Natural killer cell (primary cell): Measurements from ENCODE around the gene SPEN. TPM values are rescaled to one million over a fixed set of nuclear protein-coding genes. Genes with fewer than 3 reads are reported as not detected.

ENCODE experiments used
- ATAC-seq, 3 donors: fragments of 150-1000 bp in 2 of 3; fragments of 200-7000 bp in 1 of 3; cut with Tn5 transposase; 1 replicate in 1 of 3; 2 replicates in 2 of 3; pipeline ENCODE4 v1.10.0; 2021; ENCODE audit warnings: mild to moderate bottlenecking in 2 of 3, moderate library complexity in 2 of 3
- DNase-seq, 2 donors: peaks; one replicate each; pipeline versions ENCODE4 v3.0.0 to v3.0.0-alpha.2; 2013 to 2021; ENCODE audit warnings: mixed read lengths in 1 of 2
- H3K27ac ChIP-seq: one replicate; pipeline ENCODE4 v1.5.1; 2013; ENCODE audit warnings: mild to moderate bottlenecking, low read length
- H3K27me3 ChIP-seq: one replicate; pipeline ENCODE4 v1.6.1; 2013; ENCODE audit warnings: low read length; ENCODE audit not compliant: control insufficient read depth, insufficient read depth
- H3K36me3 ChIP-seq: one replicate; pipeline ENCODE4 v1.6.1; 2013; ENCODE audit warnings: low read length; ENCODE audit not compliant: control insufficient read depth, insufficient read depth
- H3K4me1 ChIP-seq: one replicate; pipeline ENCODE4 v1.6.1; 2013; ENCODE audit warnings: low read length; ENCODE audit not compliant: control insufficient read depth, insufficient read depth
- H3K4me3 ChIP-seq: one replicate; pipeline ENCODE4 v1.5.1; 2013; ENCODE audit warnings: low read length
- H3K9me3 ChIP-seq: one replicate; pipeline ENCODE4 v1.6.1; 2013; ENCODE audit warnings: low read length; ENCODE audit not compliant: control insufficient read depth, insufficient read depth
- H3K27ac Mint-ChIP-seq, 2 donors: one replicate each; pipeline ENCODE4 v1.8.0; 2022; ENCODE audit warnings: mild to moderate bottlenecking in 2 of 2, mixed read lengths in 2 of 2, moderate library complexity in 1 of 2
- H3K27me3 Mint-ChIP-seq, 2 donors: one replicate each; pipeline ENCODE4 v1.8.0; 2022; ENCODE audit warnings: low read depth in 2 of 2, mixed read lengths in 2 of 2
- H3K36me3 Mint-ChIP-seq: one replicate; pipeline ENCODE4 v1.8.0; 2022; ENCODE audit warnings: mixed read lengths
- H3K4me1 Mint-ChIP-seq, 2 donors: one replicate each; pipeline ENCODE4 v1.8.0; 2022; ENCODE audit warnings: mixed read lengths in 2 of 2
- H3K4me3 Mint-ChIP-seq: one replicate; pipeline ENCODE4 v1.8.0; 2022; ENCODE audit warnings: mild to moderate bottlenecking, moderate library complexity, mixed read lengths
- H3K9me3 Mint-ChIP-seq, 2 donors: one replicate each; pipeline ENCODE4 v1.8.0; 2022; ENCODE audit warnings: mixed read lengths in 2 of 2
- WGBS: methylation state at CpG from one replicate; pipeline ENCODE4 v1.1.7; 2013; ENCODE audit warnings: missing lambda C conversion rate; ENCODE audit not compliant: insufficient coverage; 5-methylcytosine and 5-hydroxymethylcytosine counted together
- intact Hi-C: fragments of 100-400 bp; cut with micrococcal nuclease; formaldehyde crosslinking; loops from one replicate; pipeline ENCODE4 v1.14.2; 2022
- total RNA-seq, 4 donors: library from RNA; stranded (reverse); fragments of 120-200 nt in 1 of 4; gene quantifications; one replicate each; pipeline versions ENCODE4 v1.2.3 to v1.2.4, GENCODE V29; 2013 to 2022
- TF ChIP-seq, protein P1 (sequence below): fragments of 200-600 bp; IDR thresholded peaks from one replicate; pipeline ENCODE4 v1.8.0; 2022; ENCODE audit warnings: antibody characterized with exemption

The SPEN gene
- total RNA-seq, 3 donors from 2014 or later (not counting 1 experiment from before 2014, with no cell fraction given), result 98.1 to 114 (median 105) TPM

DNA sequence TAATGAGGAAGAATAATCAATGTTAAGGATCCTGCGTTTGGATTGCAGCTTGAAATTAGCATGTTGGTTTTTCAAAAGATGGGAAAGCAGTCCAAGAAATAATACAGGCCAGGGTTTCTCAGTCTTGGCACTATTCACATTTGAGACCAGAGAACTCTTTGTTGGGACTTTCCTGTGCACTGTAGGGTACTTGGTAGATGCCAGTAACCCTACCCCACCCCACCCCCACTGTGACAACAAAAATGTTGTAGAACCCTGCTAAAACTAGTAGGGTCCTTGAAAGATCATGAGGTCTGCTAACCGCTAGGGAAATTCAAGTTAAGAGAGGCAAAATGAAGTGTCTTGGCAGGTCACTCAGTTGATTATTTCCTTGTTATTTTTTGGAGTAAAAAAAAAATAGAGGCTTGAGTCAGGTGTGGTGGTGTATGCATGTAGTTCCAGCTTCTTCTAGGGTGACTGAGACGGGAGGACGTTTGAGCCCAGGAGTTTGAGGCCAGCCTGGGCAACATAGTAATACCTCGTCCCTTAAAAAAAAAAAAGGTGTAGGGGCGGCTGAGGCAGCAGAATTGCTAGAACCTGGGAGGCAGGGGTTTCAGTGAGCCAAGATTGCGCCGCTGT lies 53.3 kb downstream of the SPEN start:
- Histone ChIP-seq H3K4me3 (no peak overlapping the region), H3K27me3 (no peaks in the 10 kb centered on the region), H3K27ac (no peak overlapping the region), H3K9me3 (no peaks in the 10 kb centered on the region), H3K4me1 (peaks cover 7% of the 10 kb centered on the region), H3K36me3 (no peaks in the 10 kb centered on the region)
- TF ChIP-seq, protein P1, sequence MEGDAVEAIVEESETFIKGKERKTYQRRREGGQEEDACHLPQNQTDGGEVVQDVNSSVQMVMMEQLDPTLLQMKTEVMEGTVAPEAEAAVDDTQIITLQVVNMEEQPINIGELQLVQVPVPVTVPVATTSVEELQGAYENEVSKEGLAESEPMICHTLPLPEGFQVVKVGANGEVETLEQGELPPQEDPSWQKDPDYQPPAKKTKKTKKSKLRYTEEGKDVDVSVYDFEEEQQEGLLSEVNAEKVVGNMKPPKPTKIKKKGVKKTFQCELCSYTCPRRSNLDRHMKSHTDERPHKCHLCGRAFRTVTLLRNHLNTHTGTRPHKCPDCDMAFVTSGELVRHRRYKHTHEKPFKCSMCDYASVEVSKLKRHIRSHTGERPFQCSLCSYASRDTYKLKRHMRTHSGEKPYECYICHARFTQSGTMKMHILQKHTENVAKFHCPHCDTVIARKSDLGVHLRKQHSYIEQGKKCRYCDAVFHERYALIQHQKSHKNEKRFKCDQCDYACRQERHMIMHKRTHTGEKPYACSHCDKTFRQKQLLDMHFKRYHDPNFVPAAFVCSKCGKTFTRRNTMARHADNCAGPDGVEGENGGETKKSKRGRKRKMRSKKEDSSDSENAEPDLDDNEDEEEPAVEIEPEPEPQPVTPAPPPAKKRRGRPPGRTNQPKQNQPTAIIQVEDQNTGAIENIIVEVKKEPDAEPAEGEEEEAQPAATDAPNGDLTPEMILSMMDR, result no peak
- DNase-seq, result no peak
- H3K9me3 Mint-ChIP-seq, result no peaks in the 10 kb centered on the region
- 89% methylated on average over 8 of the region's 8 CpGs for WGBS
- H3K4me3 Mint-ChIP-seq, result no peak overlapping the region
- intact Hi-C loops, result no loop called here
- H3K27me3 Mint-ChIP-seq, result no peaks in the 10 kb centered on the region
- ATAC-seq, result no peak
- peaks cover 16 to 22% of the 10 kb centered on the region in 2 donors for H3K4me1 Mint-ChIP-seq
- no peaks in the 10 kb centered on the region for H3K36me3 Mint-ChIP-seq
- H3K27ac Mint-ChIP-seq, result peak overlapping the region in 1 of 2 donors; percentile 53

DNA sequence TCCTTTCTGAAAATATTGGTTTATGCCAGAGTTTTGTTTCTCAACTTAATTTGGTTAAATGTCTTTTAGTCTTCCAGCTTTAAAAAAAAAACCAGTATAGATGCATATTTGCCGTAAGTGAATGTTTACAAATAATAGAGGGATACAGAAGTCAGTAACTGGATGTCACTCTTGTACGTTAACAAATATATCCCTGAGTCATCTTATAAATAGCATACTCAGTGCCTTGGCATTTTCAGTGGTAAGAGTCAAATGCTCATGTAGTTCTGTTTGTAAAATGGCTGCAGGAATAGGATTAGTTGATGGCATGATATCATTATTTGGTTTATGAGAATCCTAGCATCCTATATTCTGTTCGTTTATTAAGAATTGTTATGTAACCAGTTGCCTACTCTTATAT lies 55.4 kb downstream of the SPEN start:
- 100% methylated on average over 1 of the region's 3 CpGs for WGBS
- Mint-ChIP-seq H3K27ac (no peak overlapping the region), H3K27me3 (no peaks in the 10 kb centered on the region), H3K4me1 (peaks cover 16 to 20% of the 10 kb centered on the region in 2 donors), H3K4me3 (no peak overlapping the region), H3K9me3 (no peaks in the 10 kb centered on the region), H3K36me3 (no peaks in the 10 kb centered on the region)
- no peak for ATAC-seq
- DNase-seq, result no peak
- H3K4me3 ChIP-seq, result no peak overlapping the region
- no peaks in the 10 kb centered on the region for H3K9me3 ChIP-seq
- intact Hi-C loops, result no loop called here
- TF ChIP-seq, protein P1, result no peak
- H3K27ac ChIP-seq, result no peak overlapping the region
- peaks cover 2% of the 10 kb centered on the region for H3K36me3 ChIP-seq
- no peaks in the 10 kb centered on the region for H3K27me3 ChIP-seq
- H3K4me1 ChIP-seq, result peaks cover 7% of the 10 kb centered on the region

DNA sequence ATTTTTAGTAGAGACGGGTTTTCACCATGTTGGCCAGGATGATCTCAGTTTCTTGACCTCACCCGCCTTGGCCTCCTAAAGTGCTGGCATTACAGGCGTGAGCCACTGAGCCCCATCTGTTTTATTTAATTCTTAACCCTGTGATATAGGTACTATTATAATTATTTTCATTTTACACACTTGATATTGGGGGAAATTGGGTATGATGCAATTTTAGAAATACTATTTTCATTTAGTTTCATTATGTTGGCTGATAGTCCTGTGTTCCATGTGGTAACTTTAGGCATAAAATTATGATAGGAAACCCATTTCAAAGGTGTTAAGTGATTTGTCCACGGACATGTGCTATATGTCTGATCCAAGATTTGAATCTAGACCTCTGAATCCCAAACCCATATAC lies 61.1 kb downstream of the SPEN start:
- no peaks in the 10 kb centered on the region for H3K9me3 ChIP-seq
- peaks cover 40% of the 10 kb centered on the region for H3K36me3 ChIP-seq
- intact Hi-C loops, result no loop called here
- H3K36me3 Mint-ChIP-seq, result no peaks in the 10 kb centered on the region
- H3K4me1 ChIP-seq, result no peaks in the 10 kb centered on the region
- no peak overlapping the region for H3K4me3 ChIP-seq
- 100% methylated on average over 2 of the region's 4 CpGs for WGBS
- DNase-seq (no peak), ATAC-seq (no peak)
- H3K9me3 Mint-ChIP-seq, result no peaks in the 10 kb centered on the region
- H3K4me1 Mint-ChIP-seq, result no peaks in the 10 kb centered on the region
- no peak overlapping the region for H3K4me3 Mint-ChIP-seq
- TF ChIP-seq, protein P1, result no peak
- H3K27me3 ChIP-seq, result no peaks in the 10 kb centered on the region
- no peak overlapping the region for H3K27ac ChIP-seq
- no peaks in the 10 kb centered on the region for H3K27me3 Mint-ChIP-seq
- no peak overlapping the region for H3K27ac Mint-ChIP-seq

DNA sequence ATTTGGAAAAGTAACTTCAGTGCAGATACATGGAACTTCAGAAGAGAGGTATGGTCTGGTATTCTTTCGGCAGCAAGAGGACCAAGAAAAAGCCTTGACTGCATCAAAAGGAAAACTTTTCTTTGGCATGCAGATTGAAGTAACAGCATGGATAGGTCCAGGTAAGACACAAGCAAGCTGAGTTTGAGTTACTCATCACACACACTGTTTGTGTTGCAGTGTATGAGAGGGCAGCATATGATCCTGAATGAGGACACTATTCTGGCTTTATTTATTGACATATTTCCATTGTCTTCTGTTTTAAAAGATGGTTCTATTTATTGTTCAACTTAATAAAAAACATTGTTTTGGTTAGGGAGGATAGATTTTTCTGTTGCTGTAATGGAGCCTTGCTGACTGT lies 63.6 kb downstream of the SPEN start:
- WGBS, result 100% methylated on average over 1 of the region's 1 CpG
- no peak for DNase-seq
- H3K27ac Mint-ChIP-seq, result no peak overlapping the region
- intact Hi-C loops, result no loop called here
- H3K9me3 ChIP-seq, result no peaks in the 10 kb centered on the region
- H3K4me1 Mint-ChIP-seq, result peaks cover 7% of the 10 kb centered on the region in 2 donors
- H3K9me3 Mint-ChIP-seq, result no peaks in the 10 kb centered on the region
- peaks cover 40% of the 10 kb centered on the region for H3K36me3 ChIP-seq
- H3K4me3 ChIP-seq, result no peak overlapping the region
- no peak overlapping the region for H3K4me3 Mint-ChIP-seq
- H3K4me1 ChIP-seq, result peaks cover 4% of the 10 kb centered on the region
- no peaks in the 10 kb centered on the region for H3K27me3 Mint-ChIP-seq
- H3K36me3 Mint-ChIP-seq, result no peaks in the 10 kb centered on the region
- no peak overlapping the region for H3K27ac ChIP-seq
- H3K27me3 ChIP-seq, result no peaks in the 10 kb centered on the region
- TF ChIP-seq, protein P1, result no peak
- no peak for ATAC-seq
